HepG2 (cell line): ENCODE measurements around the gene ANKRD65. TPM values are rescaled to one million over a fixed set of nuclear protein-coding genes. Genes with fewer than 3 reads are reported as not detected.

Experiments
- CHCHD3 ChIP-seq: sonication (generic); formaldehyde crosslinking; IDR thresholded peaks from 2 replicates; pipeline ENCODE4 v1.8.0; 2022; ENCODE audit warnings: mild to moderate bottlenecking, missing genetic modification reagents, moderate library complexity
- DBP ChIP-seq: sonication (generic); formaldehyde crosslinking; IDR thresholded peaks from 2 replicates; pipeline ENCODE4 v1.4.0; 2020; ENCODE audit warnings: missing genetic modification reagents; ENCODE audit errors: not compliant biosample characterization
- DMTF1 ChIP-seq: sonication (generic); formaldehyde crosslinking; IDR thresholded peaks from 2 replicates; pipeline ENCODE4 v1.4.0; 2020; ENCODE audit warnings: mild to moderate bottlenecking, missing genetic modification reagents
- E2F2 ChIP-seq: sonication (generic); formaldehyde crosslinking; IDR thresholded peaks from 2 replicates; pipeline ENCODE4 v1.4.0; 2020; ENCODE audit warnings: missing genetic modification reagents, borderline replicate concordance
- GZF1 ChIP-seq: sonication (generic); formaldehyde crosslinking; IDR thresholded peaks from 2 replicates; pipeline ENCODE4 v1.5.1; 2020; ENCODE audit warnings: mild to moderate bottlenecking, missing genetic modification reagents
- HOXD1 ChIP-seq: sonication (generic); formaldehyde crosslinking; IDR thresholded peaks from 2 replicates; pipeline ENCODE4 v1.5.0; 2020; ENCODE audit warnings: missing genetic modification reagents
- KAT8 ChIP-seq: IDR thresholded peaks from 2 replicates; pipeline ENCODE4 v1.6.1; 2016; ENCODE audit warnings: missing genetic modification reagents, missing compliant biosample characterization
- NR2C2 ChIP-seq: sonication (generic); formaldehyde crosslinking; IDR thresholded peaks from 2 replicates; pipeline ENCODE4 v1.4.0; 2020; ENCODE audit warnings: missing genetic modification reagents, mild to moderate bottlenecking, moderate library complexity, borderline replicate concordance
- REST ChIP-seq, 2 experiments: IDR thresholded peaks; 2 replicates each; pipeline ENCODE4 v1.6.1; 2011 to 2012; ENCODE audit warnings: low read length in 2 of 2, borderline replicate concordance in 1 of 2, low read depth in 1 of 2, mild to moderate bottlenecking in 1 of 2, moderate library complexity in 1 of 2
- RORA ChIP-seq: sonication (generic); formaldehyde crosslinking; IDR thresholded peaks from 2 replicates; pipeline ENCODE4 v1.5.0; 2020; ENCODE audit warnings: mild to moderate bottlenecking, missing genetic modification reagents, moderate library complexity
- SRY ChIP-seq: sonication (generic); formaldehyde crosslinking; IDR thresholded peaks from 2 replicates; pipeline ENCODE4 v1.8.0; 2022; ENCODE audit warnings: mild to moderate bottlenecking, missing genetic modification reagents
- ZHX2 ChIP-seq, 2 experiments: sonication (generic) in 1 of 2; formaldehyde crosslinking in 1 of 2; IDR thresholded peaks; 2 replicates each; pipeline versions ENCODE4 v1.6.1 to v1.9.0; 2014 to 2022; ENCODE audit warnings: antibody characterized with exemption in 1 of 2, borderline replicate concordance in 1 of 2, inconsistent platforms in 1 of 2, low read depth in 1 of 2, missing genetic modification reagents in 1 of 2
- ZNF556 ChIP-seq: sonication (generic); formaldehyde crosslinking; IDR thresholded peaks from 2 replicates; pipeline ENCODE4 v1.4.0; 2020; ENCODE audit warnings: mild to moderate bottlenecking, missing genetic modification reagents, borderline replicate concordance
- polyA plus RNA-seq, 8 experiments: library from polyadenylated mRNA; depleted of rRNA in 3 of 8; stranded (reverse) in 7 of 8; unstranded in 1 of 8; fragments of >200 nt; fragmentation: Illumina TruSeq in 4 of 8; extraction: Trizol in 4 of 8; gene quantifications; 2 replicates each; pipeline versions ENCODE4 v1.2.1 to v1.2.3, GENCODE V29; 2011 to 2016; ENCODE audit warnings: low read depth in 4 of 8, missing spikeins in 1 of 8, mixed read lengths in 1 of 8; ENCODE audit not compliant: insufficient read depth in 1 of 8
- total RNA-seq, 5 experiments: library from RNA; depleted of rRNA; stranded (reverse); fragments of >200 nt; fragmentation: Illumina TruSeq; extraction: Trizol; gene quantifications; 2 replicates each; pipeline ENCODE4 v1.2.3, GENCODE V29; 2016; ENCODE audit warnings: low read depth in 1 of 5

Gene ANKRD65
- total and polyA plus RNA-seq, 2 of the 13 experiments (the other 11 are each of a cell fraction or from before 2014, with no cell fraction given), result 12.1 to 30.1 TPM

GRCh38 chr1:1421147-1421906 lies at the start of gene ANKRD65 (continued):
- TF ChIP-seq ZNF556 (CRISPR knock-in tag) (no peak), GZF1 (CRISPR knock-in tag) (no peak), ZHX2 (IDR thresholded peaks at IDR 0.05; ENCODE audit: low read depth) (no peak), ZHX2 (CRISPR knock-in tag; IDR thresholded peaks at IDR 0.05; ENCODE audit: borderline replicate concordance) (no peak), HOXD1 (CRISPR knock-in tag) (no peak; the same call in 1 of the 2 replicates), SRY (CRISPR knock-in tag) (no peak), DBP (no peak), E2F2 (CRISPR knock-in tag) (no peak), NR2C2 (CRISPR knock-in tag) (peak; percentile 36; the same call in 1 of the 2 replicates), REST (IDR thresholded peaks at IDR 0.05; ENCODE audit: borderline replicate concordance in 1 of 2, low read depth in 1 of 2, low read length in 2 of 2) (no peak), RORA (CRISPR knock-in tag) (no peak), KAT8 (peak; percentile 62; the same call in 1 of the 2 replicates), CHCHD3 (CRISPR knock-in tag) (no peak), DMTF1 (CRISPR knock-in tag) (no peak)
